PC-3 (cell line): ENCODE measurements around the gene PLXNB2.

Experiments
- EZH2 ChIP-seq: fragments of 300-600 bp; sonication (generic); IDR thresholded peaks from one replicate; pipeline ENCODE4 v1.6.1; 2017; ENCODE audit warnings: antibody characterized with exemption, mild to moderate bottlenecking, low read length; ENCODE audit not compliant: unreplicated experiment
- EZH2phosphoT487 ChIP-seq: fragments of 300-600 bp; sonication (generic); IDR thresholded peaks from 2 replicates; pipeline ENCODE4 v1.6.1; 2018; ENCODE audit warnings: mild to moderate bottlenecking, antibody characterized with exemption, low read length, borderline replicate concordance
- TF ChIP-seq, protein P1 (sequence below): fragments of 300-600 bp; sonication (generic); conservative IDR thresholded peaks from 2 replicates; pipeline ENCODE4 v1.5.1; 2017; ENCODE audit warnings: antibody characterized with exemption, low read depth, mild to moderate bottlenecking, low read length

DNA sequence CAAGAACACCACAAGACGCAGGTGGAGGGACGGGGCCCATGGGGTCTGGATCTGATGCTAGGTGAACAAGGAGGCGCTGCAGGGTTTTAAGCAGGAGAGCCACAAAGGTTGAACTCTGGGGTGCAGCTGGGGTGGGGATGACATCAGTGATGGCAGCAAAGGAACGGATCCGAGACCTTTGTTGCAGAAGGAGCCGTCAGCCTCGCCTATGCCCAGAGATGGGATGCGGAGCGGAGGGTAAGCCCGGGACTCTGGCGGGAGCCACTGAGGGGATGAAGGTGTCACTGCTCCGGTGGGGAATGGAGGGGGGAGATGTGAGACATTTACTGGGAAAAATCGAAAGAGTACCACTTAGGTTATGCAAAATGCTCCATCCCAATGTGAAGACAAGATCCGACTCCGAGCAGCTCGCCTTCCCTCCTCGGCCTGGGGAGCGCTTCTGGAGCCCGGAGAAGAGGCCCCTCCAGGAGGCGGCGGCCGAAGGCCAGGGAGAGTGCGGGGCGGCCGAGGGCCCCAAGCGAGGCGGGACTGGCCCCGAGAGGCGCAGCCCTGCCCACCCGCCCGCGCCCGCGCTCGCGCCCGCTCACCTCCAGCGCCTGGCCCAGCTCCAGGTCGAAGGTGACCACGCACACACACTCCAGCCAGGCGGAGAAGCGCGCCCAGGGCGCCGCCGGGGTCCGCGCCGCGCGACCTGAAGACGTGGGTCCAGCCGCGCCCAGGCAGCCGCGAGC, 18.9 kb upstream of the PLXNB2 start:
- TF ChIP-seq, protein P1, sequence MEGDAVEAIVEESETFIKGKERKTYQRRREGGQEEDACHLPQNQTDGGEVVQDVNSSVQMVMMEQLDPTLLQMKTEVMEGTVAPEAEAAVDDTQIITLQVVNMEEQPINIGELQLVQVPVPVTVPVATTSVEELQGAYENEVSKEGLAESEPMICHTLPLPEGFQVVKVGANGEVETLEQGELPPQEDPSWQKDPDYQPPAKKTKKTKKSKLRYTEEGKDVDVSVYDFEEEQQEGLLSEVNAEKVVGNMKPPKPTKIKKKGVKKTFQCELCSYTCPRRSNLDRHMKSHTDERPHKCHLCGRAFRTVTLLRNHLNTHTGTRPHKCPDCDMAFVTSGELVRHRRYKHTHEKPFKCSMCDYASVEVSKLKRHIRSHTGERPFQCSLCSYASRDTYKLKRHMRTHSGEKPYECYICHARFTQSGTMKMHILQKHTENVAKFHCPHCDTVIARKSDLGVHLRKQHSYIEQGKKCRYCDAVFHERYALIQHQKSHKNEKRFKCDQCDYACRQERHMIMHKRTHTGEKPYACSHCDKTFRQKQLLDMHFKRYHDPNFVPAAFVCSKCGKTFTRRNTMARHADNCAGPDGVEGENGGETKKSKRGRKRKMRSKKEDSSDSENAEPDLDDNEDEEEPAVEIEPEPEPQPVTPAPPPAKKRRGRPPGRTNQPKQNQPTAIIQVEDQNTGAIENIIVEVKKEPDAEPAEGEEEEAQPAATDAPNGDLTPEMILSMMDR: no peak
- TF ChIP-seq EZH2 (no peak), EZH2phosphoT487 (no peak)
